Measurements from ENCODE around the gene FRAS1.
"Not testable (repeated sequence)": the region's sequence is repeated elsewhere in the genome, so short reads cannot be mapped to it uniquely, and the experiment has no call there.

Gene FRAS1

GRCh38 chr4:78057600-78058550 lies 752 bp downstream of the FRAS1 start:
- peak; percentile 85 for DNase-seq

- DNase-seq: peak; percentile 85
These were observed 1.7 kb downstream of the FRAS1 start for GRCh38 chr4:78058591-78059523.

GRCh38 chr4:78059524-78059889 lies 2.4 kb downstream of the FRAS1 start:
- peak; percentile 89 for DNase-seq

- no peak for DNase-seq
These were observed 2.8 kb downstream of the FRAS1 start for GRCh38 chr4:78059938-78060337.

- DNase-seq: no peak
These were observed 4.9 kb downstream of the FRAS1 start for GRCh38 chr4:78061939-78062570.

GRCh38 chr4:78065508-78066192 lies 8.5 kb downstream of the FRAS1 start:
- DNase-seq: no peak

- no peak for DNase-seq
These were observed 11.4 kb downstream of the FRAS1 start for GRCh38 chr4:78068481-78068880.

- no peak for DNase-seq
These were observed 12.2 kb downstream of the FRAS1 start for GRCh38 chr4:78069319-78069718.

GRCh38 chr4:78069859-78070258 lies 12.7 kb downstream of the FRAS1 start:
- DNase-seq: no peak

GRCh38 chr4:78070731-78071282 lies 13.7 kb downstream of the FRAS1 start:
- no peak for DNase-seq

- no peak for DNase-seq
These were observed 17.6 kb downstream of the FRAS1 start for GRCh38 chr4:78074759-78075158.

GRCh38 chr4:78075986-78076385 lies 18.9 kb downstream of the FRAS1 start:
- DNase-seq: no peak

- DNase-seq: no peak
These were observed 21.0 kb downstream of the FRAS1 start for GRCh38 chr4:78078101-78078500.

- DNase-seq: peak; percentile 39
These were observed 22.8 kb downstream of the FRAS1 start for GRCh38 chr4:78079726-78080430.

- no peak for DNase-seq
These were observed 24.4 kb downstream of the FRAS1 start for GRCh38 chr4:78081541-78081940.

- no peak for DNase-seq
These were observed 25.9 kb downstream of the FRAS1 start for GRCh38 chr4:78083035-78083434.

GRCh38 chr4:78091534-78091933 lies 34.4 kb downstream of the FRAS1 start:
- no peak for DNase-seq

- DNase-seq: not testable (repeated sequence)
These were observed 35.2 kb downstream of the FRAS1 start for GRCh38 chr4:78092350-78092749.

GRCh38 chr4:78092850-78093249 lies 35.7 kb downstream of the FRAS1 start:
- DNase-seq: no peak

GRCh38 chr4:78095081-78095480 lies 38.0 kb downstream of the FRAS1 start:
- no peak for DNase-seq

- no peak for DNase-seq
These were observed 41.9 kb downstream of the FRAS1 start for GRCh38 chr4:78099058-78099457.

- DNase-seq: no peak
These were observed 42.9 kb downstream of the FRAS1 start for GRCh38 chr4:78100060-78100459.

Measured in eye (tissue), 1 donor.